NT2/D1 (cell line): ENCODE data around the gene TFIP11.

ENCODE experiments used
- SUZ12 ChIP-seq: IDR thresholded peaks from 2 replicates; pipeline ENCODE4 v1.6.1; 2011; ENCODE audit not compliant: insufficient read length, insufficient read depth; ENCODE audit errors: extremely low read depth
- YY1 ChIP-seq: IDR thresholded peaks from 2 replicates; pipeline ENCODE4 v1.6.1; 2011; ENCODE audit not compliant: insufficient read length, insufficient read depth
- ZNF274 ChIP-seq: IDR thresholded peaks from 2 replicates; pipeline ENCODE4 v1.6.1; 2011; ENCODE audit warnings: mild to moderate bottlenecking, low read depth, low read length

DNA sequence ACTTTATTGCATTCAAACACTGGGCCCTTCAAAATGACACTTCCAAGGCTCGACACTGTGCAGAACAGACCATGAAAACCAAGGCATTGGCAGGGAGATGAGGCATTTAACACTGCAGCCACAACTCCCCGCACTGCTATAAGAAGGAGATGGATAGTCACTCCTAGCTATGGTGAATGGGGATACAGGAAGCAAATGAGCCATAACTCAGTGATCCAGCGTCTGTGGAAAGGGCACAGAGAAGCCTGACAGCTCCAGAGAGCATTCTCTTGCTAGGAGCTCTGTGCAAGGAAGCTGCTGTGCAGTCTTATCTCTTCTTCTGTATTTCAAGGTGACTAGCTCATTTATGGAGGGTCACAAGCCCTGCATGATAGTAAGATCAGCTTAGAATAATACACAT is 49.6 kb downstream of the TFIP11 start:
- no peak for TF ChIP-seq SUZ12
- TF ChIP-seq YY1 = no peak
- TF ChIP-seq ZNF274 = no peak
